HAP-1 (cell line): ENCODE results near the gene REL.

ENCODE experiments used
- DNase-seq, 2 experiments: peaks; one replicate each; pipeline ENCODE4 v3.0.0-alpha.2; 2016 to 2020; ENCODE audit warnings: low spot score in 2 of 2
- H3K27me3 ChIP-seq: fragments of 250-450 bp; sonication (Bioruptor Pico); 2 replicates; pipeline ENCODE4 v1.5.1; 2020; ENCODE audit warnings: low read depth, mild to moderate bottlenecking, moderate library complexity
- H3K36me3 ChIP-seq: fragments of 250-450 bp; sonication (Bioruptor Pico); replicated peaks from 2 replicates; pipeline ENCODE4 v1.5.1; 2020; ENCODE audit warnings: mild to moderate bottlenecking
- H3K4me1 ChIP-seq: fragments of 250-450 bp; sonication (Bioruptor Pico); 2 replicates; pipeline ENCODE4 v1.5.1; 2020; ENCODE audit warnings: mild to moderate bottlenecking
- H3K4me3 ChIP-seq: fragments of 250-450 bp; sonication (Bioruptor Pico); 2 replicates; pipeline ENCODE4 v1.5.1; 2020; ENCODE audit warnings: mild to moderate bottlenecking, moderate library complexity
- H3K9me3 ChIP-seq: fragments of 250-450 bp; sonication (Bioruptor Pico); 2 replicates; pipeline ENCODE4 v1.5.1; 2020; ENCODE audit warnings: mild to moderate bottlenecking, moderate library complexity
- in situ Hi-C: fragments of 300-500 bp; cut with MboI; formaldehyde crosslinking; loops from 3 replicates; pipeline ENCODE4 v1.14.3; 2020; ENCODE audit warnings: low sequenced_read_pairs, inconsistent platforms, mixed read lengths

The REL gene

DNA sequence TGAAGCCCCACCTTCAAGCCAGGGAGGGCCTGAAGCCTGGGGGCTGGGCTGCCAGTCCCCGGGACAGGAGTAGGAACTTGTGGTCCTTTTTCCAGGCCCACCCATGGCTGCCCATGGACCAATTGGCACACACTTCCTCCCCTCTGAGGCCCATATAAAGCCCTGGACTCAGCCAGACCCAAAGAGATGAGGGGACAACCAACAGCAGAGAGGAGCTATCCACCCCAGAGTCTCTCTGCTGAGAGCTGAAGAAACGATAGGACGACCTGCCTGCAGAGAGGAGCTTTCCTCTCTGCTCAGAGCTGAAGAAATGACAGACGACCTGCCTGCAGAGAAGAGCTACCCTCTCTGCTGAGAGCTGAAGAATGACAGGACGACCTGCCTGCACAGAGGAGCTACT lies 92.3 kb downstream of the REL start:
- Histone ChIP-seq H3K27me3 (no peaks in the 10 kb centered on the region), H3K36me3 (no peaks in the 10 kb centered on the region), H3K9me3 (no peaks in the 10 kb centered on the region), H3K4me3 (no peak overlapping the region), H3K4me1 (no peaks in the 10 kb centered on the region)
- no peak for DNase-seq
- in situ Hi-C loops: no loop called here

DNA sequence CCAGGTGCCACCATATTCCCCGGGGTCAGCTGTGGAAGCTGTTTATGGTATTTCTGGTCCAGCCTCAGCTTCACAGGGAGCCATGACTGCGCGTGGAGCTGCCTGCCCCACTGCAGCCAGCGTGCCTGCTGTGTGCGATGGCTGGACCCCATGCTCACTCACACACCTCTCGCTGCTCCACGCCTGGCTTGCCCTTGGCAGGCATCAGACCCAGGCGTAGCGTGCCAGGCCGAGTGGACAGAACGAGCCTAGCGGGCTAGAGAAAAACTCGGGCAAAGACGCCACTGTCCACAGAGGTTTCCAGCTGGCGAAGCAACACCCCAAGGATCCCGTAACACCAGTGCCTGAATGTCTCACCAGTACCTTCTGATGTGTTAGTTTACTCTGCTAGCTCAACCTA lies 93.3 kb downstream of the REL start:
- no peaks in the 10 kb centered on the region for H3K36me3 ChIP-seq
- no peaks in the 10 kb centered on the region for H3K27me3 ChIP-seq
- in situ Hi-C loops: no loop called here
- no peak for DNase-seq
- no peak overlapping the region for H3K4me3 ChIP-seq
- H3K4me1 ChIP-seq: no peaks in the 10 kb centered on the region
- H3K9me3 ChIP-seq: no peaks in the 10 kb centered on the region
